Activated CD4-positive, alpha-beta T cell treated with anti-CD3 and anti-CD28 coated beads, Interleukin-2, Interleukin-4, amounts not matched to agents 100 ng/mL and 50 ng/mL, durations not matched to agents 16 hours and 8 hours (primary cell): ENCODE data around the gene FGF19.

ENCODE experiments used
- DNase-seq: peaks from one replicate; pipeline ENCODE4 v3.0.0-alpha.2; 2020; ENCODE audit warnings: low spot score

The FGF19 gene

GRCh38 chr11:69703768-69704507, at the start of gene FGF19:
TSS of gene FGF19 (minus strand) at chr11:69704022. CDS start at chr11:69703876, 146 bp downstream.
- DNase-seq: no peak

GRCh38 chr11:69752890-69753289, 49.1 kb upstream of the FGF19 start:
- DNase-seq: no peak

- no peak for DNase-seq
Observed at GRCh38 chr11:69750875-69751597, 47.2 kb upstream of the FGF19 start.

- no peak for DNase-seq
Observed at GRCh38 chr11:69750108-69750850, 46.5 kb upstream of the FGF19 start.

GRCh38 chr11:69748637-69749036, 44.8 kb upstream of the FGF19 start:
- no peak for DNase-seq

GRCh38 chr11:69746752-69747742, 43.2 kb upstream of the FGF19 start:
- no peak for DNase-seq

- DNase-seq: no peak
Observed at GRCh38 chr11:69746140-69746539, 42.3 kb upstream of the FGF19 start.

- no peak for DNase-seq
Observed at GRCh38 chr11:69745201-69745600, 41.4 kb upstream of the FGF19 start.

- no peak for DNase-seq
Observed at GRCh38 chr11:69744435-69744834, 40.6 kb upstream of the FGF19 start.

- DNase-seq: no peak
Observed at GRCh38 chr11:69734841-69735240, 31.0 kb upstream of the FGF19 start.

GRCh38 chr11:69734367-69734766, 30.5 kb upstream of the FGF19 start:
- no peak for DNase-seq

- DNase-seq: no peak
Observed at GRCh38 chr11:69732910-69733309, 29.1 kb upstream of the FGF19 start.

- no peak for DNase-seq
Observed at GRCh38 chr11:69731110-69731509, 27.3 kb upstream of the FGF19 start.

GRCh38 chr11:69730500-69730899, 26.7 kb upstream of the FGF19 start:
- no peak for DNase-seq

GRCh38 chr11:69729252-69729651, 25.4 kb upstream of the FGF19 start:
- no peak for DNase-seq

- no peak for DNase-seq
Observed at GRCh38 chr11:69727266-69727665, 23.4 kb upstream of the FGF19 start.

GRCh38 chr11:69726481-69726880, 22.7 kb upstream of the FGF19 start:
- no peak for DNase-seq

GRCh38 chr11:69726019-69726418, 22.2 kb upstream of the FGF19 start:
- no peak for DNase-seq

- DNase-seq: no peak
Observed at GRCh38 chr11:69721745-69722144, 17.9 kb upstream of the FGF19 start.

GRCh38 chr11:69721106-69721505, 17.3 kb upstream of the FGF19 start:
- no peak for DNase-seq

GRCh38 chr11:69718912-69719311, 15.1 kb upstream of the FGF19 start:
- DNase-seq: no peak

- DNase-seq: no peak
Observed at GRCh38 chr11:69718147-69718546, 14.3 kb upstream of the FGF19 start.
